ENCODE data around the gene DNLZ.
A peak's percentile ranks its signal among the peaks of the same experiment; 100 is the strongest.

DNLZ gene

DNA sequence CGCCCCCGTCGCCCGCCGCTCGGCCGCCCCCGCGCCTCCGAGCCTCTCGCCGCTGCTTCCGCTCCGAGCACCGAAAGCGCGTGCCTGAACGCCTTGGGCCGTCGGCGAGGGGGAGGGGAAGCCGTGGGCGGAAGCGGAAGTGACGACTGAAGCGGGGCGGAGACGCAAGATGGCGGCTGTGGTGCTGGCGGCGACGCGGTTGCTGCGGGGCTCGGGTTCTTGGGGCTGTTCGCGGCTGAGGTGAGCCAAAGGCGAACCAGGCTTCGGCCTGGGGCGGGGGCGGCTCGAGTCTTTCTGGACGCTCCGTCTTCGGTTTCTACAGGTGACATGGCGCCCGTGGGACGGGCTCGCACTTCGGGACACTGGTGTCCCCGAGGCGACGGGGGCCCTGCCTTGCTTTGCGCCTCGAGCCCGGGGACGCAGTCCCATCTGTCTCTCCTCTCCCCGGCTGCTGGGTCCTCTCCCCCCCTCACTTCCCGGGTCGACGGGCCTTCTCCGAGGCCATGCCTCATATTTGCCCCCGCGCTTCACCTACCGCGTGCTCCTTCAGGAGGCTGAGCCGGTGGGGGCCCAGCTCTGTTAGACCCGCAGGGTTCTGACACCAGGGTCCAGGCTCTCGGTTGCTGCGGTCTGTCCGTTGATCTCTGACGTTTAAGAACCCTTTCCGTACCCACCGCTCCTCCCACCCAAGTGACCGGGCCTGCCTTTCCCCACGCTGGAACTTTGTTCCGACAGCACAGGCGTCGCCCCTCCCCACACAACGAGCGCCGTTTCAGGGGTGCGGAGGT lies 47.1 kb upstream of the DNLZ start, which contains the start of the genes ENTR1 and PMPCA (continued):
- TF ChIP-seq, protein P1, sequence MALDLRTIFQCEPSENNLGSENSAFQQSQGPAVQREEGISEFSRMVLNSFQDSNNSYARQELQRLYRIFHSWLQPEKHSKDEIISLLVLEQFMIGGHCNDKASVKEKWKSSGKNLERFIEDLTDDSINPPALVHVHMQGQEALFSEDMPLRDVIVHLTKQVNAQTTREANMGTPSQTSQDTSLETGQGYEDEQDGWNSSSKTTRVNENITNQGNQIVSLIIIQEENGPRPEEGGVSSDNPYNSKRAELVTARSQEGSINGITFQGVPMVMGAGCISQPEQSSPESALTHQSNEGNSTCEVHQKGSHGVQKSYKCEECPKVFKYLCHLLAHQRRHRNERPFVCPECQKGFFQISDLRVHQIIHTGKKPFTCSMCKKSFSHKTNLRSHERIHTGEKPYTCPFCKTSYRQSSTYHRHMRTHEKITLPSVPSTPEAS (tag by site-specific recombination; IDR thresholded peaks at IDR 0.05): no peak
- peak; percentile 94 for TF ChIP-seq ZFHX2 (tag by site-specific recombination; conservative IDR thresholded peaks at IDR 0.05)
- no peak for TF ChIP-seq PRDM2 (tag by site-specific recombination; IDR thresholded peaks at IDR 0.05; ENCODE audit: borderline replicate concordance)
- TF ChIP-seq, protein P2, sequence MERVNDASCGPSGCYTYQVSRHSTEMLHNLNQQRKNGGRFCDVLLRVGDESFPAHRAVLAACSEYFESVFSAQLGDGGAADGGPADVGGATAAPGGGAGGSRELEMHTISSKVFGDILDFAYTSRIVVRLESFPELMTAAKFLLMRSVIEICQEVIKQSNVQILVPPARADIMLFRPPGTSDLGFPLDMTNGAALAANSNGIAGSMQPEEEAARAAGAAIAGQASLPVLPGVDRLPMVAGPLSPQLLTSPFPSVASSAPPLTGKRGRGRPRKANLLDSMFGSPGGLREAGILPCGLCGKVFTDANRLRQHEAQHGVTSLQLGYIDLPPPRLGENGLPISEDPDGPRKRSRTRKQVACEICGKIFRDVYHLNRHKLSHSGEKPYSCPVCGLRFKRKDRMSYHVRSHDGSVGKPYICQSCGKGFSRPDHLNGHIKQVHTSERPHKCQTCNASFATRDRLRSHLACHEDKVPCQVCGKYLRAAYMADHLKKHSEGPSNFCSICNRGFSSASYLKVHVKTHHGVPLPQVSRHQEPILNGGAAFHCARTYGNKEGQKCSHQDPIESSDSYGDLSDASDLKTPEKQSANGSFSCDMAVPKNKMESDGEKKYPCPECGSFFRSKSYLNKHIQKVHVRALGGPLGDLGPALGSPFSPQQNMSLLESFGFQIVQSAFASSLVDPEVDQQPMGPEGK (tag by site-specific recombination; IDR thresholded peaks at IDR 0.05): peak; percentile 67
- no peak for TF ChIP-seq ZNF112 (tag by site-specific recombination; IDR thresholded peaks at IDR 0.05)
- TF ChIP-seq ZBTB48 (tag by site-specific recombination; IDR thresholded peaks at IDR 0.05): peak; percentile 65; the same call in 1 of the 2 replicates
- TF ChIP-seq KLF1 (tag by site-specific recombination; IDR thresholded peaks at IDR 0.05): peak; percentile 76
- no peak for TF ChIP-seq ZNF623 (tag by site-specific recombination; IDR thresholded peaks at IDR 0.05)
- TF ChIP-seq ATF2 (tag by site-specific recombination; IDR thresholded peaks at IDR 0.05; ENCODE audit: low read depth): no peak
- TF ChIP-seq OSR2 (tag by site-specific recombination; IDR thresholded peaks at IDR 0.05): no peak
- no peak for TF ChIP-seq ZNF654 (tag by site-specific recombination; IDR thresholded peaks at IDR 0.05; ENCODE audit: low read depth)
- TF ChIP-seq ZNF510 (tag by site-specific recombination; IDR thresholded peaks at IDR 0.05; ENCODE audit: insufficient replicate concordance): no peak
- no peak for TF ChIP-seq ZNF530 (tag by site-specific recombination; IDR thresholded peaks at IDR 0.05; ENCODE audit: low read depth)
- TF ChIP-seq, protein P3, sequence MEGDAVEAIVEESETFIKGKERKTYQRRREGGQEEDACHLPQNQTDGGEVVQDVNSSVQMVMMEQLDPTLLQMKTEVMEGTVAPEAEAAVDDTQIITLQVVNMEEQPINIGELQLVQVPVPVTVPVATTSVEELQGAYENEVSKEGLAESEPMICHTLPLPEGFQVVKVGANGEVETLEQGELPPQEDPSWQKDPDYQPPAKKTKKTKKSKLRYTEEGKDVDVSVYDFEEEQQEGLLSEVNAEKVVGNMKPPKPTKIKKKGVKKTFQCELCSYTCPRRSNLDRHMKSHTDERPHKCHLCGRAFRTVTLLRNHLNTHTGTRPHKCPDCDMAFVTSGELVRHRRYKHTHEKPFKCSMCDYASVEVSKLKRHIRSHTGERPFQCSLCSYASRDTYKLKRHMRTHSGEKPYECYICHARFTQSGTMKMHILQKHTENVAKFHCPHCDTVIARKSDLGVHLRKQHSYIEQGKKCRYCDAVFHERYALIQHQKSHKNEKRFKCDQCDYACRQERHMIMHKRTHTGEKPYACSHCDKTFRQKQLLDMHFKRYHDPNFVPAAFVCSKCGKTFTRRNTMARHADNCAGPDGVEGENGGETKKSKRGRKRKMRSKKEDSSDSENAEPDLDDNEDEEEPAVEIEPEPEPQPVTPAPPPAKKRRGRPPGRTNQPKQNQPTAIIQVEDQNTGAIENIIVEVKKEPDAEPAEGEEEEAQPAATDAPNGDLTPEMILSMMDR (tag by site-specific recombination; IDR thresholded peaks at IDR 0.05): no peak
- TF ChIP-seq, protein P4, sequence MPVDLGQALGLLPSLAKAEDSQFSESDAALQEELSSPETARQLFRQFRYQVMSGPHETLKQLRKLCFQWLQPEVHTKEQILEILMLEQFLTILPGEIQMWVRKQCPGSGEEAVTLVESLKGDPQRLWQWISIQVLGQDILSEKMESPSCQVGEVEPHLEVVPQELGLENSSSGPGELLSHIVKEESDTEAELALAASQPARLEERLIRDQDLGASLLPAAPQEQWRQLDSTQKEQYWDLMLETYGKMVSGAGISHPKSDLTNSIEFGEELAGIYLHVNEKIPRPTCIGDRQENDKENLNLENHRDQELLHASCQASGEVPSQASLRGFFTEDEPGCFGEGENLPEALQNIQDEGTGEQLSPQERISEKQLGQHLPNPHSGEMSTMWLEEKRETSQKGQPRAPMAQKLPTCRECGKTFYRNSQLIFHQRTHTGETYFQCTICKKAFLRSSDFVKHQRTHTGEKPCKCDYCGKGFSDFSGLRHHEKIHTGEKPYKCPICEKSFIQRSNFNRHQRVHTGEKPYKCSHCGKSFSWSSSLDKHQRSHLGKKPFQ (tag by site-specific recombination; IDR thresholded peaks at IDR 0.05): no peak
- no peak for TF ChIP-seq ZNF521 (tag by site-specific recombination; IDR thresholded peaks at IDR 0.05)
- no peak for TF ChIP-seq MZF1 (tag by site-specific recombination; IDR thresholded peaks at IDR 0.05; ENCODE audit: borderline replicate concordance)
- TF ChIP-seq REPIN1 (tag by site-specific recombination; IDR thresholded peaks at IDR 0.05; ENCODE audit: low read depth): no peak
- TF ChIP-seq HOXD13 (CRISPR knock-in tag; IDR thresholded peaks at IDR 0.05; ENCODE audit: borderline replicate concordance): no peak
- TF ChIP-seq HOXC10 (CRISPR knock-in tag; IDR thresholded peaks at IDR 0.05): no peak
- TF ChIP-seq ZNF830 (tag by site-specific recombination; IDR thresholded peaks at IDR 0.05; ENCODE audit: low read depth): no peak
- TF ChIP-seq ZNF174 (tag by site-specific recombination; IDR thresholded peaks at IDR 0.05): no peak
- no peak for TF ChIP-seq ZNF621 (tag by site-specific recombination; IDR thresholded peaks at IDR 0.05)
- TF ChIP-seq ZNF211 (tag by site-specific recombination; IDR thresholded peaks at IDR 0.05; ENCODE audit: low read depth): no peak
- no peak for TF ChIP-seq ZNF292 (tag by site-specific recombination; IDR thresholded peaks at IDR 0.05; ENCODE audit: borderline replicate concordance, low read depth)
- TF ChIP-seq ZNF501 (tag by site-specific recombination; IDR thresholded peaks at IDR 0.05): peak; percentile 43; the same call in 1 of the 2 replicates
